PFSK-1 (cell line): ENCODE measurements around the gene FGD6.

Experiments used
- FOXP2 ChIP-seq: optimal IDR thresholded peaks from 2 replicates; pipeline ENCODE3; 2011; ENCODE audit warnings: borderline replicate concordance, control low read depth, inconsistent platforms; ENCODE audit not compliant: insufficient read depth; ENCODE audit errors: extremely low read length, extremely low read depth
- POLR2AphosphoS5 ChIP-seq: IDR thresholded peaks from 2 replicates; pipeline ENCODE4 v1.6.1; 2012; ENCODE audit warnings: low read depth, mild to moderate bottlenecking, control low read depth, low read length, moderate library complexity
- REST ChIP-seq, 2 experiments: IDR thresholded peaks; 2 replicates each; pipeline versions ENCODE4 v1.6.1 to v1.8.0; 2011 to 2012; ENCODE audit warnings: low read depth in 2 of 2, low read length in 2 of 2, control low read depth in 1 of 2, inconsistent platforms in 1 of 2, mild to moderate bottlenecking in 1 of 2, moderate library complexity in 1 of 2; ENCODE audit not compliant: insufficient read depth in 1 of 2
- SIN3A ChIP-seq: IDR thresholded peaks from 2 replicates; pipeline ENCODE4 v1.6.1; 2012; ENCODE audit warnings: mild to moderate bottlenecking, low read length, moderate library complexity, borderline replicate concordance; ENCODE audit not compliant: insufficient read depth
- TAF1 ChIP-seq: IDR thresholded peaks from 2 replicates; pipeline ENCODE4 v1.6.1; 2012; ENCODE audit warnings: low read length, control low read depth, borderline replicate concordance; ENCODE audit not compliant: insufficient read depth

Gene FGD6

DNA sequence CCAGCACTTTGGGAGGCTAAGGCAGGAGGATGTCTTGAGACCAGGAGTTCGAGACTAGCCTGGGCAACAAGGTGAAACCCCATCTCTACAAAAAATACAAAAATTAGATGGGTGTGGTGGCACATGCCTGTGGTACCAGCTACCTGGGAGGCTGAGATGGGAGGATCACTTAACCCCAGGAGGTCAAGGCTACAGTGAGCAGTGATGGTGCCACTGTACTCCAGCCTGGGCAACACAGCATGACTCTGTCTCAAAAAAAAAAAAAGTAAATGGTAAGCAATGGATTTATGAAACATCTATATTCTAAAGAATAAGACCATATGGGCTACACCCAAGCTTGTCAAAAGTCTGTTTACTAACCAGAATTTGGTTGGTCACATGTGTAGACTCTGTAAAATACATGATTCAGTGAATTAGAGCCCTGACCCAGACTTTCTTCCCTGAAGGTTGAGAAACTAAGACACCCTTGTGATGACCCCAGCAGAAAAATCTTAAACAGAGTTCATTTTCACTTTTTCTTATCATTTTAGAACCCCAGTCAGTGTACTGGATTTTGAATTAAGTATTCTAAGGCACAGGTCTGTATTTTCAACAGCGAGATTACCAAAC lies 12.1 kb downstream of the FGD6 start:
- TF ChIP-seq POLR2AphosphoS5: no peak
- no peak for TF ChIP-seq REST (IDR thresholded peaks at IDR 0.05; ENCODE audit: insufficient read depth in 1 of 2, low read depth in 2 of 2, low read length in 2 of 2)
- TF ChIP-seq SIN3A: no peak
- TF ChIP-seq TAF1: no peak
- no peak for TF ChIP-seq FOXP2

GRCh38 chr12:95204141-95204866 lies 13.0 kb downstream of the FGD6 start:
- TF ChIP-seq POLR2AphosphoS5 (no peak), SIN3A (no peak), REST (IDR thresholded peaks at IDR 0.05; ENCODE audit: insufficient read depth in 1 of 2, low read depth in 2 of 2, low read length in 2 of 2) (no peak), TAF1 (no peak), FOXP2 (no peak)

DNA sequence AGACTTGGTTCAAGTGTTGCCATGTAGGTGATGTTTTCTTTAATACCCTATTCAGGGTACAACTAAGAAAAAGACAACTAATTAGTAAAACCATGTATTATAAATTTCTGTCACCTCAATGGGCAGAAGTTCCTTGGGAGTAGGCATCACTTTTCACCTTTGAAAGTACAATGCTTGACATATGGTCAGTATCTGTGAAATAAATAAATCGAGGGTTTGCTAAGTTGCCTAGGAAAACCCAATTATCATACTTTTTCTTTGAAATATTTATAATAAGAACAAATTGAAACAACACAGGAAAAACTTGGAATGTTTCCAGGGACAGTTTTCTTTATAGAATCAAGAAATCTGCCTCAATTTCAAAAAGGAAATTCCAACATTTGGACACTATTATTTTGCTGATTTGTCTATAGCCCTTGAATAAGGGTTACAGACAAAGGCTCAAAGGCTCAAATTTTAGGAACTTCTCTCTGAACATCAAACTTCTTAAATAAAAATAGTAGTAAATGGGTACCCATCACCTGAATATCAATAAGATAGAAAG lies 13.7 kb downstream of the FGD6 start:
- TF ChIP-seq FOXP2: no peak
- no peak for TF ChIP-seq SIN3A
- no peak for TF ChIP-seq REST (IDR thresholded peaks at IDR 0.05; ENCODE audit: insufficient read depth in 1 of 2, low read depth in 2 of 2, low read length in 2 of 2)
- TF ChIP-seq TAF1: no peak

- TF ChIP-seq REST (IDR thresholded peaks at IDR 0.05; ENCODE audit: insufficient read depth in 1 of 2, low read depth in 2 of 2, low read length in 2 of 2): no peak
- no peak for TF ChIP-seq TAF1
- TF ChIP-seq SIN3A: no peak
- TF ChIP-seq POLR2AphosphoS5: no peak
- TF ChIP-seq FOXP2: no peak
These were observed 14.4 kb downstream of the FGD6 start for GRCh38 chr12:95202691-95203486.
